Panc1 (cell line): ENCODE results near the gene GREM1. TPM values are rescaled to one million over a fixed set of nuclear protein-coding genes. Genes with fewer than 3 reads are reported as not detected.

Experiments
- ATAC-seq: fragments of 200-7000 bp; cut with Tn5 transposase; 2 replicates; pipeline ENCODE4 v1.9.1; 2020; ENCODE audit warnings: mild to moderate bottlenecking, moderate library complexity
- BruUV-seq: library from RNA; stranded (reverse); fragments of 400-500 nt; replicated peaks from 2 replicates; lab custom pipeline; 2021; lab: Mats Ljungman, UMichigan
- CTCF ChIA-PET: fragments of 300-600 bp; sonication (Branson Sonifier 250); formaldehyde crosslinking; loops from one replicate; lab custom pipeline; 2022; ENCODE audit warnings: antibody characterized with exemption; lab: Charles Lee
- POLR2A ChIA-PET: fragments of 300-600 bp; sonication (Branson Sonifier 250); formaldehyde crosslinking; loops from one replicate; lab custom pipeline; 2022; ENCODE audit warnings: antibody characterized with exemption; lab: Charles Lee
- DNase-seq: peaks from one replicate; pipeline ENCODE4 v3.0.0-alpha.2; 2010; ENCODE audit warnings: low read depth, low spot score
- H3K27ac ChIP-seq: 2 replicates; pipeline ENCODE4 v1.5.1; 2011; ENCODE audit warnings: mild to moderate bottlenecking, low read length, inconsistent platforms
- H3K27me3 ChIP-seq: fragments of 200-500 bp; sonication (Bioruptor generic); 2 replicates; pipeline ENCODE4 v1.6.0; 2014; ENCODE audit warnings: low read length, inconsistent platforms; ENCODE audit not compliant: control insufficient read depth, insufficient read depth
- H3K36me3 ChIP-seq: fragments of 200-500 bp; sonication (Bioruptor generic); 2 replicates; pipeline ENCODE4 v1.5.1; 2014; ENCODE audit warnings: inconsistent platforms, mild to moderate bottlenecking, low read length, moderate library complexity; ENCODE audit not compliant: control insufficient read depth, insufficient read depth
- H3K4me1 ChIP-seq: 2 replicates; pipeline ENCODE4 v1.5.1; 2011; ENCODE audit warnings: inconsistent platforms, mild to moderate bottlenecking, low read length, moderate library complexity; ENCODE audit not compliant: control insufficient read depth, insufficient read depth
- H3K4me3 ChIP-seq, 2 experiments: 2 replicates each; pipeline ENCODE4 v1.5.1; 2011 to 2012; ENCODE audit warnings: low read depth in 2 of 2, low read length in 2 of 2, mild to moderate bottlenecking in 2 of 2, inconsistent platforms in 1 of 2, moderate library complexity in 1 of 2
- H3K9me3 ChIP-seq: fragments of 200-500 bp; sonication (Bioruptor generic); 2 replicates; pipeline ENCODE4 v1.5.1; 2014; ENCODE audit warnings: low read depth, mild to moderate bottlenecking, inconsistent platforms, low read length, moderate library complexity; ENCODE audit not compliant: control insufficient read depth, insufficient read depth
- CTCF ChIP-seq: fragments of 450-650 bp; IDR thresholded peaks from 2 replicates; pipeline ENCODE4 v1.5.1; 2017; ENCODE audit warnings: mild to moderate bottlenecking
- POLR2AphosphoS5 ChIP-seq: IDR thresholded peaks from 2 replicates; pipeline ENCODE4 v1.6.1; 2012; ENCODE audit warnings: mild to moderate bottlenecking, low read depth, low read length, moderate library complexity
- REST ChIP-seq, 2 experiments: IDR thresholded peaks; 2 replicates each; pipeline ENCODE4 v1.6.1; 2011 to 2012; ENCODE audit warnings: low read depth in 2 of 2, control low read depth in 1 of 2, low read length in 1 of 2, mild to moderate bottlenecking in 1 of 2, moderate library complexity in 1 of 2; ENCODE audit not compliant: insufficient read depth in 1 of 2
- SIN3A ChIP-seq: IDR thresholded peaks from 2 replicates; pipeline ENCODE4 v1.6.1; 2012; ENCODE audit warnings: low read depth, mild to moderate bottlenecking, low read length, moderate library complexity, borderline replicate concordance; ENCODE audit not compliant: insufficient read depth
- TCF7L2 ChIP-seq: IDR thresholded peaks from 2 replicates; pipeline ENCODE4 v1.6.1; 2011; ENCODE audit warnings: mild to moderate bottlenecking, low read depth, low read length, inconsistent platforms
- in situ Hi-C: cut with HindIII; loops from 2 replicates; pipeline ENCODE4 v1.10.0; 2016; ENCODE audit warnings: low sequenced_read_pairs, low pct_unique_long_range_greater_than_20kb
- intact Hi-C: fragments of 100-400 bp; cut with micrococcal nuclease; formaldehyde crosslinking; loops from one replicate; pipeline ENCODE4 v1.10.0; 2022; ENCODE audit not compliant: unreplicated experiment
- total RNA-seq: library from RNA; stranded (reverse); gene quantifications from one replicate; pipeline ENCODE4 v1.2.1, GENCODE V29; 2021; ENCODE audit not compliant: unreplicated experiment

The GREM1 gene
- total RNA-seq, 1 experiment from 2014 or later, result 0.41 TPM

- BruUV-seq, result no TSS peak
- ChIA-PET POLR2A (interaction anchor here (0.5 kb wide), 1 partner anchor 124 kb away, joined by 5 read pairs; no protein-coding TSS in a partner anchor), CTCF (interaction anchor here (0.6 kb wide), 1 partner anchor 18 kb away, joined by 3 read pairs; no protein-coding TSS in a partner anchor)
- no peaks in the 10 kb centered on the region for H3K4me1 ChIP-seq
- no peak overlapping the region for H3K4me3 ChIP-seq
- intact Hi-C loops, result no loop called here
- in situ Hi-C loops, result no loop called here
- ATAC-seq (no peak), DNase-seq (no peak)
- H3K27me3 ChIP-seq, result no peaks in the 10 kb centered on the region
- no peaks in the 10 kb centered on the region for H3K36me3 ChIP-seq
- H3K9me3 ChIP-seq, result no peaks in the 10 kb centered on the region
- no peak for TF ChIP-seq POLR2AphosphoS5
- TF ChIP-seq CTCF, result no peak
- TF ChIP-seq REST (IDR thresholded peaks at IDR 0.05; ENCODE audit: insufficient read depth in 1 of 2, low read depth in 2 of 2, low read length in 1 of 2), result no peak
- no peak for TF ChIP-seq TCF7L2
- no peak for TF ChIP-seq SIN3A
- no peak overlapping the region for H3K27ac ChIP-seq
Observed at GRCh38 chr15:32694222-32694983, 23.4 kb upstream of the GREM1 start.

DNA sequence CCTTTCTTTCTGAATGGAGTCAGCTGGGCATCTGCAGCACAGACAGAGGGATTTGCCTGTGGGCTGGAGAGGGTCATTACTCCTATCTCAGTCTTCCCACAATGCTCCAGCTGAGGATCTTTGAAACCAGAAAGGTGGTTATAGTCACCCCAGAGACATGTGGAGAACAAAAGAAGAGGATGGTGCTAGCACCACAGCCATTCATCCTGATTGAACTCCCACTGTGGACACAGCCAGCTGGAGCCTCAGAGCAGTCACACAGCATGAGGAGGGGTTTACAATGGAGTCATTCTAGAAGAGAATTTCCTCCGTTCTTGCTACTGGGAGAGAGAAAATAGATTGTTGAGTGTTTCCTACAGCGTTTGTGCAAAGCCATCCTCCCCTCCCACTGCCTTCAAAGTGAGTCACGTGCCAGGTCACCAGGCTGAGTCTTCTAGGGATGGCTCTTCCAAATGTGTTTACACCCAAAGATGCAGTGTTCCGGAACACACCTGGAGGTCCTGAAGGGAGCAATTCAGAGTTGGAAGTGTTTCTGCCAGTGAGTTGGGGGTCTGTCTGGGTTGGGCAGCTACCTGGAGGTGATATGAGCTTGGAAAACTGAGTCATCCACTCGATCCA is 18.9 kb upstream of the GREM1 start:
- H3K36me3 ChIP-seq, result no peaks in the 10 kb centered on the region
- H3K27ac ChIP-seq, result no peak overlapping the region
- ATAC-seq (no peak), DNase-seq (no peak)
- POLR2A ChIA-PET, result no interaction called here
- in situ Hi-C loops, result no loop called here
- no peak for TF ChIP-seq POLR2AphosphoS5
- TF ChIP-seq SIN3A, result no peak
- TF ChIP-seq TCF7L2, result no peak
- TF ChIP-seq REST (IDR thresholded peaks at IDR 0.05; ENCODE audit: insufficient read depth in 1 of 2, low read depth in 2 of 2, low read length in 1 of 2), result no peak
- TF ChIP-seq CTCF, result no peak
- no peaks in the 10 kb centered on the region for H3K27me3 ChIP-seq
- no TSS peak for BruUV-seq
- H3K4me1 ChIP-seq, result no peaks in the 10 kb centered on the region
- CTCF ChIA-PET, result no interaction called here
- H3K9me3 ChIP-seq, result no peaks in the 10 kb centered on the region
- no peak overlapping the region for H3K4me3 ChIP-seq
- intact Hi-C loops, result no loop called here
